Caco-2 (cell line): Measurements from ENCODE around the gene PRF1. TPM values are rescaled to one million over a fixed set of nuclear protein-coding genes. Genes with fewer than 3 reads are reported as not detected.
"Not testable (repeated sequence)": the region's sequence is repeated elsewhere in the genome, so short reads cannot be mapped to it uniquely, and the experiment has no call there.

Source experiments
- BruUV-seq: library from RNA; stranded (reverse); fragments of 400-500 nt; replicated peaks from 2 replicates; lab custom pipeline; 2021; lab: Mats Ljungman, UMichigan
- CTCF ChIA-PET: fragments of 300-600 bp; sonication (Branson Sonifier 250); formaldehyde crosslinking; loops from one replicate; lab custom pipeline; 2022; ENCODE audit warnings: antibody characterized with exemption; lab: Charles Lee
- POLR2A ChIA-PET: fragments of 300-600 bp; sonication (Branson Sonifier 250); formaldehyde crosslinking; loops from one replicate; lab custom pipeline; 2022; ENCODE audit warnings: antibody characterized with exemption; lab: Charles Lee
- DNase-seq, 2 experiments: peaks; one replicate each; pipeline versions ENCODE4 v3.0.0 to v3.0.0-alpha.2; 2020 to 2022
- H3K27me3 ChIP-seq: replicated peaks from 2 replicates; pipeline ENCODE4 v1.6.0; 2011; ENCODE audit warnings: low read length; ENCODE audit not compliant: control insufficient read depth, insufficient read depth
- H3K36me3 ChIP-seq: 2 replicates; pipeline ENCODE4 v1.5.1; 2011; ENCODE audit warnings: low read length; ENCODE audit not compliant: control insufficient read depth, insufficient read depth
- H3K4me1 ChIP-seq: fragments of 250-450 bp; sonication (Bioruptor Pico); 2 replicates; pipeline ENCODE4 v1.5.1; 2020; ENCODE audit warnings: mild to moderate bottlenecking
- H3K4me3 ChIP-seq: 2 replicates; pipeline ENCODE4 v1.5.1; 2011; ENCODE audit warnings: low read depth, mild to moderate bottlenecking, control low read depth, low read length
- H3K9me3 ChIP-seq: fragments of 250-450 bp; sonication (Bioruptor Pico); 2 replicates; pipeline ENCODE4 v1.5.1; 2020; ENCODE audit warnings: mild to moderate bottlenecking, moderate library complexity
- H3K27ac Mint-ChIP-seq: one replicate; pipeline ENCODE4 v1.8.0; 2022; ENCODE audit warnings: mixed read lengths; ENCODE audit not compliant: unreplicated experiment
- H3K27me3 Mint-ChIP-seq: one replicate; pipeline ENCODE4 v1.8.0; 2022; ENCODE audit warnings: mixed read lengths; ENCODE audit not compliant: insufficient read depth, unreplicated experiment
- H3K36me3 Mint-ChIP-seq: one replicate; pipeline ENCODE4 v1.8.0; 2022; ENCODE audit warnings: mild to moderate bottlenecking, mixed read lengths; ENCODE audit not compliant: insufficient read depth, unreplicated experiment
- H3K4me1 Mint-ChIP-seq: one replicate; pipeline ENCODE4 v1.8.0; 2022; ENCODE audit warnings: low read depth, mixed read lengths; ENCODE audit not compliant: unreplicated experiment
- H3K4me3 Mint-ChIP-seq: one replicate; pipeline ENCODE4 v1.8.0; 2022; ENCODE audit warnings: mild to moderate bottlenecking, moderate library complexity, mixed read lengths; ENCODE audit not compliant: unreplicated experiment
- H3K9me3 Mint-ChIP-seq: one replicate; pipeline ENCODE4 v1.8.0; 2022; ENCODE audit warnings: mixed read lengths; ENCODE audit not compliant: unreplicated experiment
- CTCF ChIP-seq, 2 experiments: fragments of 200-600 bp in 1 of 2; IDR thresholded peaks; 1 replicate in 1 of 2; 2 replicates in 1 of 2; pipeline versions ENCODE4 v1.5.1 to v1.8.0; 2011 to 2022; ENCODE audit warnings: antibody characterized with exemption in 1 of 2, control low read depth in 1 of 2, inconsistent platforms in 1 of 2, low read depth in 1 of 2, low read length in 1 of 2, mild to moderate bottlenecking in 1 of 2, moderate library complexity in 1 of 2; ENCODE audit not compliant: insufficient read depth in 1 of 2, severe bottlenecking in 1 of 2, unreplicated experiment in 1 of 2
- intact Hi-C: fragments of 100-400 bp; cut with micrococcal nuclease; formaldehyde crosslinking; loops from one replicate; pipeline ENCODE4 v1.10.0; 2022; ENCODE audit not compliant: unreplicated experiment
- total RNA-seq: library from RNA; stranded (reverse); gene quantifications from 2 replicates; pipeline ENCODE4 v1.2.3, GENCODE V29; 2022

The PRF1 gene
- total RNA-seq, 1 experiment from 2014 or later, result 0.34 TPM

GRCh38 chr10:70583669-70584037 is 18.9 kb downstream of the PRF1 start:
- H3K9me3 Mint-ChIP-seq, result no peaks in the 10 kb centered on the region
- POLR2A ChIA-PET, result no interaction called here
- no peaks in the 10 kb centered on the region for H3K27me3 ChIP-seq

GRCh38 chr10:70582793-70583668 is 19.5 kb downstream of the PRF1 start:
- no peak overlapping the region for H3K27ac Mint-ChIP-seq
- POLR2A ChIA-PET, result no interaction called here
- Histone ChIP-seq H3K36me3 (no peaks in the 10 kb centered on the region), H3K9me3 (no peaks in the 10 kb centered on the region; the same call in 1 of the 2 replicates), H3K4me1 (0 out of 2 replicates have a peak, but pooled peaks cover 3% of the 10 kb centered on the region), H3K4me3 (no peak overlapping the region), H3K27me3 (no peaks in the 10 kb centered on the region)
- H3K4me1 Mint-ChIP-seq, result peaks cover 6% of the 10 kb centered on the region
- intact Hi-C loops, result no loop called here
- H3K4me3 Mint-ChIP-seq, result no peak overlapping the region
- no TSS peak for BruUV-seq
- peak in 1 of 2 experiments; percentile 29 for DNase-seq
- no peak for TF ChIP-seq CTCF (IDR thresholded peaks at IDR 0.05; ENCODE audit: insufficient read depth in 1 of 2, low read depth in 1 of 2, low read length in 1 of 2, severe bottlenecking in 1 of 2, unreplicated experiment in 1 of 2)
- H3K9me3 Mint-ChIP-seq, result no peaks in the 10 kb centered on the region
- H3K36me3 Mint-ChIP-seq, result no peaks in the 10 kb centered on the region
- H3K27me3 Mint-ChIP-seq, result peaks cover 4% of the 10 kb centered on the region
- CTCF ChIA-PET, result no interaction called here

More at GRCh38 chr10:70583669-70584037, 18.9 kb downstream of the PRF1 start:
- Mint-ChIP-seq H3K4me3 (no peak overlapping the region), H3K27ac (no peak overlapping the region), H3K27me3 (peaks cover 8% of the 10 kb centered on the region), H3K4me1 (peaks cover 6% of the 10 kb centered on the region), H3K36me3 (no peaks in the 10 kb centered on the region)
- DNase-seq, result peak in 1 of 2 experiments; percentile 29
- Histone ChIP-seq H3K36me3 (no peaks in the 10 kb centered on the region), H3K4me1 (peaks cover 2% of the 10 kb centered on the region; the same call in 1 of the 2 replicates), H3K9me3 (no peaks in the 10 kb centered on the region; the same call in 1 of the 2 replicates), H3K4me3 (no peak overlapping the region)
- CTCF ChIA-PET, result no interaction called here
- no peak for TF ChIP-seq CTCF (IDR thresholded peaks at IDR 0.05; ENCODE audit: insufficient read depth in 1 of 2, low read depth in 1 of 2, low read length in 1 of 2, severe bottlenecking in 1 of 2, unreplicated experiment in 1 of 2)
- intact Hi-C loops, result no loop called here
- BruUV-seq, result no TSS peak

- H3K9me3 Mint-ChIP-seq, BruUV-seq, H3K36me3 ChIP-seq, intact Hi-C loops, H3K27me3 Mint-ChIP-seq, H3K4me1 ChIP-seq, H3K4me1 Mint-ChIP-seq, H3K27ac Mint-ChIP-seq, H3K27me3 ChIP-seq, H3K36me3 Mint-ChIP-seq, CTCF ChIA-PET, POLR2A ChIA-PET, H3K9me3 ChIP-seq, H3K4me3 Mint-ChIP-seq, H3K4me3 ChIP-seq: not testable (repeated sequence)
- DNase-seq, result peak in 1 of 2 experiments; percentile 17
These were observed 21.4 kb downstream of the PRF1 start for GRCh38 chr10:70581176-70581575.
